ENCODE measurements around the gene HEATR3. TPM values are rescaled to one million over a fixed set of nuclear protein-coding genes. Genes with fewer than 3 reads are reported as not detected.
A peak's percentile ranks its signal among the peaks of the same experiment; 100 is the strongest.

HEATR3 gene
- total RNA-seq, 5 donors from 2014 or later (not counting 1 experiment from before 2014, with no cell fraction given), result 17.0 to 28.4 (median 24.6) TPM

- WGBS (ENCODE audit: insufficient coverage), result 100% methylated on average over 3 of the region's 10 CpGs
- peaks cover 0 to 13% (median 8%) of the 10 kb centered on the region in 3 donors for H3K9me3 Mint-ChIP-seq
- DNase-seq (no peak), ATAC-seq (replicated peaks in 1 of 4) (no peak)
- H3K27me3 Mint-ChIP-seq, result no peaks in the 10 kb centered on the region
- Histone ChIP-seq H3K27me3 (replicated peaks in 1 of 2; ENCODE audit: control insufficient read depth in 2 of 2, extremely low read depth in 1 of 2, insufficient read depth in 2 of 2, low read length in 1 of 2) (no peaks in the 10 kb centered on the region), H3K4me1 (ENCODE audit: control insufficient read depth in 1 of 2, extremely low read depth in 1 of 2, insufficient read depth in 2 of 2, low read length in 2 of 2) (no peaks in the 10 kb centered on the region), H3K27ac (ENCODE audit: low read length) (no peak overlapping the region), H3K36me3 (ENCODE audit: control insufficient read depth in 2 of 2, extremely low read depth in 1 of 2, insufficient read depth in 1 of 2, low read length in 1 of 2) (no peaks in the 10 kb centered on the region), H3K4me3 (ENCODE audit: control insufficient read depth in 1 of 2, extremely low read depth in 1 of 2, low read length in 1 of 2) (no peak overlapping the region), H3K9me3 (no peaks in the 10 kb centered on the region)
- peaks cover 5% of the 10 kb centered on the region for H3K36me3 Mint-ChIP-seq
- H3K4me3 Mint-ChIP-seq, result no peak overlapping the region
- ChIA-PET CTCF (no interaction called here), POLR2A (no interaction called here)
- H3K27ac Mint-ChIP-seq, result no peak overlapping the region
- H3K4me1 Mint-ChIP-seq, result no peaks in the 10 kb centered on the region
Measured at GRCh38 chr16:50059111-50059510, 6.7 kb upstream of the HEATR3 start.

GRCh38 chr16:50059669-50060068 is 6.1 kb upstream of the HEATR3 start:
- Histone ChIP-seq H3K27me3 (replicated peaks in 1 of 2; ENCODE audit: control insufficient read depth in 2 of 2, extremely low read depth in 1 of 2, insufficient read depth in 2 of 2, low read length in 1 of 2) (no peaks in the 10 kb centered on the region), H3K27ac (ENCODE audit: low read length) (no peak overlapping the region), H3K9me3 (no peaks in the 10 kb centered on the region), H3K4me3 (ENCODE audit: control insufficient read depth in 1 of 2, extremely low read depth in 1 of 2, low read length in 1 of 2) (no peak overlapping the region), H3K36me3 (ENCODE audit: control insufficient read depth in 2 of 2, extremely low read depth in 1 of 2, insufficient read depth in 1 of 2, low read length in 1 of 2) (no peaks in the 10 kb centered on the region), H3K4me1 (ENCODE audit: control insufficient read depth in 1 of 2, extremely low read depth in 1 of 2, insufficient read depth in 2 of 2, low read length in 2 of 2) (no peaks in the 10 kb centered on the region)
- peaks cover 0 to 13% (median 8%) of the 10 kb centered on the region in 3 donors for H3K9me3 Mint-ChIP-seq
- ChIA-PET POLR2A (no interaction called here), CTCF (interaction anchor here in 1 of 2 donors (0.6 kb wide), 1 partner anchor 177 kb away, joined by 10 read pairs; no protein-coding TSS in a partner anchor)
- 94% methylated on average over 2 of the region's 3 CpGs for WGBS (ENCODE audit: insufficient coverage)
- peaks cover 5% of the 10 kb centered on the region for H3K36me3 Mint-ChIP-seq
- no peaks in the 10 kb centered on the region for H3K27me3 Mint-ChIP-seq
- DNase-seq, result no peak
- no peak overlapping the region for H3K4me3 Mint-ChIP-seq
- ATAC-seq (replicated peaks in 1 of 4), result no peak
- H3K4me1 Mint-ChIP-seq, result no peaks in the 10 kb centered on the region
- no peak overlapping the region for H3K27ac Mint-ChIP-seq

- Mint-ChIP-seq H3K9me3 (peaks cover 0 to 2% (median 0%) of the 10 kb centered on the region in 3 donors), H3K4me3 (no peak overlapping the region), H3K36me3 (peaks cover 2% of the 10 kb centered on the region), H3K27ac (no peak overlapping the region), H3K4me1 (peaks cover 7% of the 10 kb centered on the region in 3 donors), H3K27me3 (no peaks in the 10 kb centered on the region)
- no CpG with 5 or more reads among the region's 1 CpG for WGBS (ENCODE audit: insufficient coverage)
- Histone ChIP-seq H3K4me3 (ENCODE audit: control insufficient read depth in 1 of 2, extremely low read depth in 1 of 2, low read length in 1 of 2) (no peak overlapping the region), H3K4me1 (ENCODE audit: control insufficient read depth in 1 of 2, extremely low read depth in 1 of 2, insufficient read depth in 2 of 2, low read length in 2 of 2) (peaks cover 2 to 5% of the 10 kb centered on the region in 2 experiments), H3K27ac (ENCODE audit: low read length) (no peak overlapping the region), H3K36me3 (ENCODE audit: control insufficient read depth in 2 of 2, extremely low read depth in 1 of 2, insufficient read depth in 1 of 2, low read length in 1 of 2) (no peaks in the 10 kb centered on the region), H3K9me3 (no peaks in the 10 kb centered on the region), H3K27me3 (replicated peaks in 1 of 2; ENCODE audit: control insufficient read depth in 2 of 2, extremely low read depth in 1 of 2, insufficient read depth in 2 of 2, low read length in 1 of 2) (no peaks in the 10 kb centered on the region)
- no peak for DNase-seq
- ChIA-PET CTCF (interaction anchor here (0.5 to 0.8 kb wide), 4 partner anchors 34 to 203 kb away, joined by 4 to 7 read pairs (median 6); partner anchors contain the start of gene CNEP1R1 (in 1 of the 2)), POLR2A (interaction anchor here (0.6 to 0.7 kb wide), 3 partner anchors 33 to 608 kb away, joined by 3 to 4 read pairs (median 4); no protein-coding TSS in a partner anchor)
- no peak for ATAC-seq (replicated peaks in 1 of 4)
Measured at GRCh38 chr16:50061326-50061725, 4.4 kb upstream of the HEATR3 start.

- H3K4me1 Mint-ChIP-seq, result peaks cover 36 to 41% (median 38%) of the 10 kb centered on the region in 3 donors
- Histone ChIP-seq H3K4me1 (ENCODE audit: control insufficient read depth in 1 of 2, extremely low read depth in 1 of 2, insufficient read depth in 2 of 2, low read length in 2 of 2) (peaks cover 13 to 24% of the 10 kb centered on the region in 2 experiments), H3K4me3 (ENCODE audit: control insufficient read depth in 1 of 2, extremely low read depth in 1 of 2, low read length in 1 of 2) (peak overlapping the region; percentile 12 to 84), H3K36me3 (ENCODE audit: control insufficient read depth in 2 of 2, extremely low read depth in 1 of 2, insufficient read depth in 1 of 2, low read length in 1 of 2) (peaks cover 0 to 10% of the 10 kb centered on the region in 2 donors), H3K27me3 (replicated peaks in 1 of 2; ENCODE audit: control insufficient read depth in 2 of 2, extremely low read depth in 1 of 2, insufficient read depth in 2 of 2, low read length in 1 of 2) (no peaks in the 10 kb centered on the region), H3K27ac (ENCODE audit: low read length) (peak overlapping the region; percentile 26), H3K9me3 (no peaks in the 10 kb centered on the region)
- H3K36me3 Mint-ChIP-seq, result peaks cover 8% of the 10 kb centered on the region
- peak overlapping the region; percentile 82 to 93 (median 86) for H3K4me3 Mint-ChIP-seq
- CTCF ChIA-PET, result interaction anchor here (2.0 to 4.6 kb wide), 4 partner anchors 40 to 741 kb away, joined by 4 to 54 read pairs (median 28); partner anchors contain the start of gene CNEP1R1 (in 2 of the 2)
- peak in 1 of 35 experiments; percentile 7 for DNase-seq
- H3K9me3 Mint-ChIP-seq, result no peaks in the 10 kb centered on the region
- WGBS (ENCODE audit: insufficient coverage), result 92% methylated on average over 3 of the region's 8 CpGs
- H3K27ac Mint-ChIP-seq, result peak overlapping the region; percentile 88 to 92
- H3K27me3 Mint-ChIP-seq, result no peaks in the 10 kb centered on the region
- ATAC-seq (replicated peaks in 1 of 4), result no peak
- POLR2A ChIA-PET, result interaction anchor here (0.6 to 0.8 kb wide), 2 partner anchors 34 to 38 kb away, joined by 3 to 8 read pairs; no protein-coding TSS in a partner anchor
Measured at GRCh38 chr16:50065241-50065623, 538 bp upstream of the HEATR3 start.

- DNase-seq (peak in 1 of 35 experiments; percentile 4), ATAC-seq (replicated peaks in 1 of 4) (no peak)
- ChIA-PET POLR2A (interaction anchor here (0.6 kb wide), 2 partner anchors 40 to 139 kb away, joined by 3 read pairs; no protein-coding TSS in a partner anchor), CTCF (interaction anchor here (0.6 to 4.6 kb wide), 14 partner anchors 10 to 740 kb away, joined by 3 to 54 read pairs (median 4); partner anchors contain the start of gene CNEP1R1 (in 2 of the 2))
- Histone ChIP-seq H3K36me3 (ENCODE audit: control insufficient read depth in 2 of 2, extremely low read depth in 1 of 2, insufficient read depth in 1 of 2, low read length in 1 of 2) (peaks cover 0 to 22% of the 10 kb centered on the region in 2 donors), H3K9me3 (no peaks in the 10 kb centered on the region), H3K27me3 (replicated peaks in 1 of 2; ENCODE audit: control insufficient read depth in 2 of 2, extremely low read depth in 1 of 2, insufficient read depth in 2 of 2, low read length in 1 of 2) (no peaks in the 10 kb centered on the region), H3K27ac (ENCODE audit: low read length) (no peak overlapping the region), H3K4me1 (ENCODE audit: control insufficient read depth in 1 of 2, extremely low read depth in 1 of 2, insufficient read depth in 2 of 2, low read length in 2 of 2) (peaks cover 13 to 24% of the 10 kb centered on the region in 2 experiments), H3K4me3 (ENCODE audit: control insufficient read depth in 1 of 2, extremely low read depth in 1 of 2, low read length in 1 of 2) (peak overlapping the region; percentile 80 to 84)
- H3K36me3 Mint-ChIP-seq, result peaks cover 16% of the 10 kb centered on the region
- H3K9me3 Mint-ChIP-seq, result no peaks in the 10 kb centered on the region
- 13% methylated on average over 25 of the region's 34 CpGs for WGBS (ENCODE audit: insufficient coverage)
- peaks cover 43 to 48% (median 45%) of the 10 kb centered on the region in 3 donors for H3K4me1 Mint-ChIP-seq
- H3K4me3 Mint-ChIP-seq, result peak overlapping the region; percentile 84 to 93 (median 87)
- H3K27ac Mint-ChIP-seq, result peak overlapping the region; percentile 86 to 88
- no peaks in the 10 kb centered on the region for H3K27me3 Mint-ChIP-seq
Measured at GRCh38 chr16:50066482-50067289, 916 bp downstream of the HEATR3 start.

- peak overlapping the region; percentile 84 to 93 (median 87) for H3K4me3 Mint-ChIP-seq
- no peaks in the 10 kb centered on the region for H3K9me3 Mint-ChIP-seq
- WGBS (ENCODE audit: insufficient coverage), result 29% methylated on average over 3 of the region's 3 CpGs
- no peaks in the 10 kb centered on the region for H3K9me3 ChIP-seq
- peaks cover 0 to 22% of the 10 kb centered on the region in 2 donors for H3K36me3 ChIP-seq (ENCODE audit: control insufficient read depth in 2 of 2, extremely low read depth in 1 of 2, insufficient read depth in 1 of 2, low read length in 1 of 2)
- ChIA-PET CTCF (interaction anchor here (0.6 to 4.6 kb wide), 17 partner anchors 9 to 739 kb away, joined by 3 to 54 read pairs (median 4); partner anchors contain the start of gene CNEP1R1 (in 2 of the 2)), POLR2A (interaction anchor here (0.6 kb wide), 2 partner anchors 41 to 139 kb away, joined by 3 read pairs; no protein-coding TSS in a partner anchor)
- peak overlapping the region; percentile 79 to 88 for H3K27ac Mint-ChIP-seq
- H3K4me1 Mint-ChIP-seq, result peaks cover 46 to 50% (median 47%) of the 10 kb centered on the region in 3 donors
- ATAC-seq (replicated peaks in 1 of 4) (no peak), DNase-seq (peak in 29 of 35 experiments; percentile 11 to 57 (median 27))
- no peaks in the 10 kb centered on the region for H3K27me3 Mint-ChIP-seq
- peak overlapping the region in 1 of 2 donors; percentile 27 for H3K4me3 ChIP-seq (ENCODE audit: control insufficient read depth in 1 of 2, extremely low read depth in 1 of 2, low read length in 1 of 2)
- H3K36me3 Mint-ChIP-seq, result peaks cover 18% of the 10 kb centered on the region
- H3K27ac ChIP-seq (ENCODE audit: low read length), result no peak overlapping the region
- H3K4me1 ChIP-seq (ENCODE audit: control insufficient read depth in 1 of 2, extremely low read depth in 1 of 2, insufficient read depth in 2 of 2, low read length in 2 of 2), result peaks cover 13 to 24% of the 10 kb centered on the region in 2 experiments
- no peaks in the 10 kb centered on the region for H3K27me3 ChIP-seq (replicated peaks in 1 of 2; ENCODE audit: control insufficient read depth in 2 of 2, extremely low read depth in 1 of 2, insufficient read depth in 2 of 2, low read length in 1 of 2)
Measured at GRCh38 chr16:50067290-50067853, 1.6 kb downstream of the HEATR3 start.

Data from T-cell (primary cell).